Activated CD4-positive, alpha-beta T cell treated with anti-CD3 and anti-CD28 coated beads, Interleukin-10, Interleukin-2, amounts not matched to agents 100 ng/mL and 50 ng/mL, durations not matched to agents 16 hours and 8 hours (primary cell): Measurements from ENCODE around the gene EML4.
"Not testable (repeated sequence)": the region's sequence is repeated elsewhere in the genome, so short reads cannot be mapped to it uniquely, and the experiment has no call there.

Experiments used
- DNase-seq: peaks from one replicate; pipeline ENCODE4 v3.0.0-alpha.2; 2020

The EML4 gene

GRCh38 chr2:42315844-42316470 is 146.8 kb downstream of the EML4 start:
- DNase-seq: no peak

- DNase-seq: no peak
These were observed 147.8 kb downstream of the EML4 start for GRCh38 chr2:42316910-42317309.

- no peak for DNase-seq
These were observed 148.3 kb downstream of the EML4 start for GRCh38 chr2:42317486-42317885.

GRCh38 chr2:42317945-42318344 is 148.8 kb downstream of the EML4 start:
- no peak for DNase-seq

GRCh38 chr2:42319265-42319664 is 150.1 kb downstream of the EML4 start:
- no peak for DNase-seq

GRCh38 chr2:42321452-42322064 is 152.4 kb downstream of the EML4 start:
- DNase-seq: no peak

GRCh38 chr2:42324244-42324643 is 155.1 kb downstream of the EML4 start:
- DNase-seq: no peak

GRCh38 chr2:42324949-42325348 is 155.8 kb downstream of the EML4 start:
- no peak for DNase-seq

GRCh38 chr2:42325609-42326008 is 156.5 kb downstream of the EML4 start:
- no peak for DNase-seq

GRCh38 chr2:42327125-42327524 is 158.0 kb downstream of the EML4 start:
- peak; percentile 61 for DNase-seq

GRCh38 chr2:42328148-42328833 is 159.1 kb downstream of the EML4 start:
- DNase-seq: peak; percentile 39

- no peak for DNase-seq
These were observed 159.8 kb downstream of the EML4 start for GRCh38 chr2:42328923-42329322.

GRCh38 chr2:42329736-42330135 is 160.6 kb downstream of the EML4 start:
- no peak for DNase-seq

- DNase-seq: no peak
These were observed 162.6 kb downstream of the EML4 start for GRCh38 chr2:42331569-42332284.

- no peak for DNase-seq
These were observed 163.4 kb downstream of the EML4 start for GRCh38 chr2:42332575-42332974.

GRCh38 chr2:42333579-42333978 is 164.4 kb downstream of the EML4 start:
- DNase-seq: no peak

GRCh38 chr2:42334220-42334619 is 165.1 kb downstream of the EML4 start:
- DNase-seq: no peak

- DNase-seq: not testable (repeated sequence)
These were observed 165.7 kb downstream of the EML4 start for GRCh38 chr2:42334865-42335264.

GRCh38 chr2:42335514-42336104 is 166.5 kb downstream of the EML4 start:
- DNase-seq: no peak

GRCh38 chr2:42336361-42336965 is 167.3 kb downstream of the EML4 start:
- no peak for DNase-seq

GRCh38 chr2:42337356-42337820 is 168.2 kb downstream of the EML4 start:
- DNase-seq: no peak

- no peak for DNase-seq
These were observed 168.9 kb downstream of the EML4 start for GRCh38 chr2:42337846-42338566.
